DND-41 (cell line): Measurements from ENCODE around the gene ARL6IP1.

Source experiments
- EZH2 ChIP-seq: IDR thresholded peaks from 3 replicates; pipeline ENCODE4 v1.6.1; 2012; ENCODE audit warnings: borderline replicate concordance, low read depth, mild to moderate bottlenecking, moderate library complexity, low read length, inconsistent platforms; ENCODE audit not compliant: severe bottlenecking
- TF ChIP-seq, protein P1 (sequence below): IDR thresholded peaks from 2 replicates; pipeline ENCODE4 v1.5.1; 2012; ENCODE audit warnings: borderline replicate concordance, low read length, moderate library complexity, mild to moderate bottlenecking; ENCODE audit not compliant: poor library complexity, severe bottlenecking; ENCODE audit errors: extremely low read depth

- TF ChIP-seq, protein P1, sequence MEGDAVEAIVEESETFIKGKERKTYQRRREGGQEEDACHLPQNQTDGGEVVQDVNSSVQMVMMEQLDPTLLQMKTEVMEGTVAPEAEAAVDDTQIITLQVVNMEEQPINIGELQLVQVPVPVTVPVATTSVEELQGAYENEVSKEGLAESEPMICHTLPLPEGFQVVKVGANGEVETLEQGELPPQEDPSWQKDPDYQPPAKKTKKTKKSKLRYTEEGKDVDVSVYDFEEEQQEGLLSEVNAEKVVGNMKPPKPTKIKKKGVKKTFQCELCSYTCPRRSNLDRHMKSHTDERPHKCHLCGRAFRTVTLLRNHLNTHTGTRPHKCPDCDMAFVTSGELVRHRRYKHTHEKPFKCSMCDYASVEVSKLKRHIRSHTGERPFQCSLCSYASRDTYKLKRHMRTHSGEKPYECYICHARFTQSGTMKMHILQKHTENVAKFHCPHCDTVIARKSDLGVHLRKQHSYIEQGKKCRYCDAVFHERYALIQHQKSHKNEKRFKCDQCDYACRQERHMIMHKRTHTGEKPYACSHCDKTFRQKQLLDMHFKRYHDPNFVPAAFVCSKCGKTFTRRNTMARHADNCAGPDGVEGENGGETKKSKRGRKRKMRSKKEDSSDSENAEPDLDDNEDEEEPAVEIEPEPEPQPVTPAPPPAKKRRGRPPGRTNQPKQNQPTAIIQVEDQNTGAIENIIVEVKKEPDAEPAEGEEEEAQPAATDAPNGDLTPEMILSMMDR, result no peak
- TF ChIP-seq EZH2, result no peak
Measured at GRCh38 chr16:18797746-18798145, 3.6 kb downstream of the ARL6IP1 start.
